Sigmoid colon (tissue), 7 donors: ENCODE results near the gene ANKRD18B. TPM values are rescaled to one million over a fixed set of nuclear protein-coding genes. Genes with fewer than 3 reads are reported as not detected.
"Not testable (repeated sequence)": the region's sequence is repeated elsewhere in the genome, so short reads cannot be mapped to it uniquely, and the experiment has no call there.

Experiments
- DNase-seq: peaks from one replicate; pipeline ENCODE4 v3.0.0-alpha.2; 2019
- H3K27ac ChIP-seq, 4 donors: fragments of 200-600 bp; sonication (generic); one replicate each; pipeline ENCODE4 v1.5.1; 2016 to 2019; ENCODE audit warnings: mild to moderate bottlenecking in 1 of 4
- H3K27me3 ChIP-seq, 3 donors: fragments of 200-600 bp; sonication (generic); one replicate each; pipeline ENCODE4 v1.5.1; 2019; ENCODE audit warnings: mild to moderate bottlenecking in 1 of 3
- H3K36me3 ChIP-seq, 4 donors: fragments of 200-600 bp; sonication (generic); one replicate each; pipeline ENCODE4 v1.5.1; 2016 to 2019
- H3K4me1 ChIP-seq, 4 donors: fragments of 200-600 bp; sonication (generic); one replicate each; pipeline ENCODE4 v1.5.1; 2017 to 2019
- H3K4me3 ChIP-seq, 4 donors: fragments of 200-600 bp; sonication (generic); one replicate each; pipeline ENCODE4 v1.5.1; 2017 to 2019; ENCODE audit warnings: mild to moderate bottlenecking in 2 of 4, moderate library complexity in 1 of 4
- H3K9me3 ChIP-seq, 4 donors: fragments of 200-600 bp in 3 of 4; sonication (generic) in 3 of 4; one replicate each; pipeline versions ENCODE4 v1.5.1 to v1.6.1; 2013 to 2019
- CTCF ChIP-seq, 4 experiments: fragments of 450-650 bp in 3 of 4; fragments of 200-600 bp in 1 of 4; IDR thresholded peaks; one replicate each; pipeline ENCODE4 v1.5.1; 2016 to 2019; ENCODE audit warnings: antibody characterized with exemption in 4 of 4, mild to moderate bottlenecking in 3 of 4, moderate library complexity in 2 of 4
- EP300 ChIP-seq, 4 donors: sonication (generic); formaldehyde crosslinking; IDR thresholded peaks; one replicate each; pipeline ENCODE4 v1.6.1; 2017; ENCODE audit warnings: antibody characterized with exemption in 4 of 4
- POLR2A ChIP-seq, 2 donors: fragments of 450-650 bp; IDR thresholded peaks; one replicate each; pipeline ENCODE4 v1.6.1; 2016; ENCODE audit warnings: antibody characterized with exemption in 2 of 2, mild to moderate bottlenecking in 2 of 2, moderate library complexity in 2 of 2
- POLR2AphosphoS5 ChIP-seq, 4 donors: sonication (generic); formaldehyde crosslinking; IDR thresholded peaks; one replicate each; pipeline ENCODE4 v1.6.1; 2017; ENCODE audit warnings: antibody characterized with exemption in 4 of 4
- WGBS, 2 donors: extraction: QIAGEN DNeasy Blood & Tissue Kit; methylation state at CpG; one replicate each; pipeline ENCODE4 v1.1.7; 2013; 5-methylcytosine and 5-hydroxymethylcytosine counted together
- intact Hi-C: fragments of 100-400 bp; cut with DNase I; formaldehyde crosslinking; loops from one replicate; pipeline ENCODE4 v1.15.1; 2023
- polyA plus RNA-seq, 3 donors: library from polyadenylated mRNA; stranded (reverse); fragments of 200-250 nt; gene quantifications; one replicate each; pipeline ENCODE4 v1.2.3, GENCODE V29; 2013
- total RNA-seq, 4 donors: library from RNA; depleted of rRNA; stranded (reverse); fragments of >200 nt; gene quantifications; one replicate each; pipeline ENCODE4 v1.1.0, GENCODE V29; 2016
- donor health status: healthy with polysubstance abuse.
- donor health status: Bipolar disorder and iron deficiency.
- donor health status: healthy.

Gene ANKRD18B
- total and polyA plus RNA-seq, 7 donors = under 0.01 to 0.60 TPM; not detected in 5

GRCh38 chr9:33611358-33611757 lies 87.3 kb downstream of the ANKRD18B start:
- no peaks in the 10 kb centered on the region for H3K36me3 ChIP-seq
- H3K4me3 ChIP-seq = no peak overlapping the region
- H3K27me3 ChIP-seq = no peaks in the 10 kb centered on the region
- no peak for DNase-seq
- no peak for TF ChIP-seq POLR2AphosphoS5 (IDR thresholded peaks at IDR 0.05)
- TF ChIP-seq POLR2A (IDR thresholded peaks at IDR 0.05) = no peak
- TF ChIP-seq CTCF (IDR thresholded peaks at IDR 0.05) = no peak
- TF ChIP-seq EP300 (IDR thresholded peaks at IDR 0.05) = no peak
- 81 to 83% methylated on average over 1 of the region's 1 CpG for WGBS, 2 donors
- intact Hi-C loops = no loop called here
- no peaks in the 10 kb centered on the region for H3K9me3 ChIP-seq
- no peak overlapping the region for H3K27ac ChIP-seq
- H3K4me1 ChIP-seq = no peaks in the 10 kb centered on the region

- H3K4me1 ChIP-seq, H3K36me3 ChIP-seq, H3K27me3 ChIP-seq, H3K4me3 ChIP-seq, DNase-seq, H3K27ac ChIP-seq, H3K9me3 ChIP-seq, intact Hi-C loops: not testable (repeated sequence)
- WGBS, 2 donors = 56 to 60% methylated on average over 2 of the region's 2 CpGs
Measured at GRCh38 chr9:33612410-33612809, 88.4 kb downstream of the ANKRD18B start.

- DNase-seq = no peak
- no peaks in the 10 kb centered on the region for H3K27me3 ChIP-seq
- 90 to 92% methylated on average over 7 of the region's 7 CpGs for WGBS, 2 donors
- H3K27ac ChIP-seq = no peak overlapping the region
- H3K36me3 ChIP-seq = no peaks in the 10 kb centered on the region
- H3K9me3 ChIP-seq = no peaks in the 10 kb centered on the region
- no peak overlapping the region for H3K4me3 ChIP-seq
- TF ChIP-seq POLR2A (IDR thresholded peaks at IDR 0.05) (no peak), POLR2AphosphoS5 (IDR thresholded peaks at IDR 0.05) (no peak), EP300 (IDR thresholded peaks at IDR 0.05) (no peak), CTCF (IDR thresholded peaks at IDR 0.05) (no peak)
- intact Hi-C loops = no loop called here
- no peaks in the 10 kb centered on the region for H3K4me1 ChIP-seq
Measured at GRCh38 chr9:33614001-33614687, 90.1 kb downstream of the ANKRD18B start.

- peaks cover 0 to 17% (median 8%) of the 10 kb centered on the region in 4 donors for H3K4me1 ChIP-seq
- intact Hi-C loops, H3K4me3 ChIP-seq, H3K27me3 ChIP-seq, DNase-seq, H3K27ac ChIP-seq, H3K36me3 ChIP-seq, H3K9me3 ChIP-seq: not testable (repeated sequence)
- WGBS, 2 donors = 85 to 91% methylated on average over 9 of the region's 9 CpGs
Measured at GRCh38 chr9:33618370-33618769, 94.3 kb downstream of the ANKRD18B start.

GRCh38 chr9:33619666-33620404 lies 95.8 kb downstream of the ANKRD18B start:
- intact Hi-C loops = no loop called here

More at GRCh38 chr9:33619666-33620404, 95.8 kb downstream of the ANKRD18B start:
- no peak for DNase-seq
- WGBS, 2 donors = 36 to 42% methylated on average over 3 of the region's 3 CpGs
- H3K27ac ChIP-seq = peak overlapping the region in 2 of 4 donors; percentile 67 to 78
- H3K9me3 ChIP-seq = no peaks in the 10 kb centered on the region
- TF ChIP-seq CTCF (IDR thresholded peaks at IDR 0.05) (no peak), POLR2AphosphoS5 (IDR thresholded peaks at IDR 0.05) (peak in 1 of 4 donors; percentile 33)
- no peaks in the 10 kb centered on the region for H3K27me3 ChIP-seq
- H3K4me3 ChIP-seq = no peak overlapping the region
- no peaks in the 10 kb centered on the region for H3K36me3 ChIP-seq
- H3K4me1 ChIP-seq = peaks cover 0 to 17% (median 8%) of the 10 kb centered on the region in 4 donors
